Hindlimb muscle (tissue), 1 donor: Measurements from ENCODE around the gene ANKRD2. TPM values are rescaled to one million over a fixed set of nuclear protein-coding genes. Genes with fewer than 3 reads are reported as not detected.

Experiments
- polyA plus RNA-seq: library from polyadenylated mRNA; unstranded; fragments of 120-200 nt; gene quantifications from one replicate; pipeline ENCODE4 v1.2.1, GENCODE V29; 2013; ENCODE audit not compliant: insufficient read length

The ANKRD2 gene
- polyA plus RNA-seq, 1 donor: 24.2 TPM

Other genes starting within 250 kb of the ANKRD2 start
- 4.8 TPM for gene FRAT2, start 238.1 kb upstream of the ANKRD2 start, polyA plus RNA-seq
- 24.2 TPM for gene RRP12, start 171.4 kb upstream of the ANKRD2 start, polyA plus RNA-seq
- gene PGAM1, start 146.6 kb upstream of the ANKRD2 start, polyA plus RNA-seq: 80.4 TPM
- gene EXOSC1, start 126.8 kb upstream of the ANKRD2 start, polyA plus RNA-seq: 27.3 TPM
- 30.6 TPM for gene ZDHHC16, start 126.6 kb upstream of the ANKRD2 start, polyA plus RNA-seq
- gene MMS19, start 74.4 kb upstream of the ANKRD2 start, polyA plus RNA-seq: 66.7 TPM
- 17.1 TPM for gene UBTD1, start 73.9 kb upstream of the ANKRD2 start, polyA plus RNA-seq
- 0.49 TPM for gene HOGA1, start 11.6 kb downstream of the ANKRD2 start, polyA plus RNA-seq
- gene C10orf62, start 16.9 kb downstream of the ANKRD2 start, polyA plus RNA-seq: not detected
- gene MORN4, start 60.7 kb downstream of the ANKRD2 start, polyA plus RNA-seq: 5.2 TPM
- gene PI4K2A, start 67.9 kb downstream of the ANKRD2 start, polyA plus RNA-seq: 10.2 TPM
- gene AVPI1, start 114.5 kb downstream of the ANKRD2 start, polyA plus RNA-seq: 7.3 TPM
- 41.0 TPM for gene MARVELD1, start 141.0 kb downstream of the ANKRD2 start, polyA plus RNA-seq
- gene ZFYVE27, start 164.3 kb downstream of the ANKRD2 start, polyA plus RNA-seq: 14.7 TPM
- gene SFRP5, start 199.2 kb downstream of the ANKRD2 start, polyA plus RNA-seq: 0.94 TPM